Measurements from ENCODE around the gene MSMO1. TPM values are rescaled to one million over a fixed set of nuclear protein-coding genes. Genes with fewer than 3 reads are reported as not detected.

The MSMO1 gene
- total RNA-seq, 1 experiment from 2014 or later: 80.4 TPM

DNA sequence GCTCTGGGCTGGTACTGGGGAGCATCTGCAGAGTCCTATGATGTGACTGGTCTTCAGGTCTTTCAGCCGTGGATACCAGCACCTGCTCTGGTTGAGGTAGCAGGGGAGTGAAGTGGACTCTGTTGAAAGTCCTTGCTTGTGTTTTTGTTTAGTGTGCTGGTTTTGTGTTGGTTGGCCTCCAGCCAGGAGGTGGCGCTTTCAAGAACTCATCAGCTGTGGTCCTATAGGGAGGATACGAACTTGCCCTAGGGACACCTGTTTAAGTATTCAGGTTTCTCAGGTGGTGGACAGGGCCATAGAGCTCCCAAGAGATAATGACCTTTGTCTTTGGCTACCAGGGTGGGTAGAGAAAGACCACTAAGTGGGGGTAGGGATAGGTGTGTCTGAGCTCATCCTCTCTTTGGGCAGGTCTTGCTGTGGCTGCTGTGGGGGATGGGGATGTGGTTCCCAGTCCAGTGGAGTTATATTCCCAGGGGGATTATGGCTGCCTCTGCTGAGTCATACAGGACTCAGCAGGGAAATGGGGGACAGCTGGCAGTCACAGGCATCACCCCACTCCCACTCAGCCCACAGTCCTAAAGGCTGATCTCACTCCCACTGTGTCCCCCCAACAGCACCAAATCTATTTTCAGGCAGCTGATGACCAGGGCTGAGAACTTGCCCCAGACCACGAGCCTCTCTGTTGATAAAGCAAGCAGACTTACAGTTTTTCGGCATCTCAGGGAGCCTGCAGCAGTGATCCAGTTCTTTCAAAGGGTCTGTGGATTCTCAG is 24.1 kb downstream of the MSMO1 start:
- no peak overlapping the region for H3K4me3 Mint-ChIP-seq (ENCODE audit: unreplicated experiment)
- CTCF ChIA-PET: interaction anchor here (0.5 to 12.7 kb wide), 6 partner anchors 88 to 221 kb away, joined by 3 to 92 read pairs (median 3); no protein-coding TSS in a partner anchor

DNA sequence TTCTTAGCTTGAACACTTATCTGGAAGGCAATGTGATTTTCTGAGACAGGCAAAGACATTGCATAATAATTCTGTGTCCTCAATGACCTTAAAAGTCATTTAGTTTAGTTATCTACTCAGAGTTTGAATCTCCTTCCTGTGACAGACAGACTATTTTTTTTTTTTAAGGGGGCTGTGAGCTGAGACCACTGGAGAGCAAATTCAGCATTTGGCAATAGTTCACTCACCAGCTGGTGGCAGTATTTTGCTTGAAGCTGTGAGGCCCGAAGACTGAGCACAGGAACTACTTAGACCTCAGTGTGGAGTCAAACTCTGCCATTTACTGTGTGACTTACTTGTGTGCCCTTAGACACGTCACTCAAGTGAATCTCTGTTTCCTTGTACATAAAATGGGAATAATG is 28.4 kb downstream of the MSMO1 start:
- BruUV-seq (replicated peaks): no TSS peak
- Mint-ChIP-seq H3K27ac (ENCODE audit: low read depth, unreplicated experiment) (no peak overlapping the region), H3K4me1 (ENCODE audit: insufficient read depth, unreplicated experiment) (peaks cover 32% of the 10 kb centered on the region), H3K4me3 (ENCODE audit: unreplicated experiment) (no peak overlapping the region), H3K36me3 (ENCODE audit: insufficient read depth, unreplicated experiment) (peaks cover 7% of the 10 kb centered on the region), H3K27me3 (ENCODE audit: insufficient read depth, unreplicated experiment) (no peaks in the 10 kb centered on the region), H3K9me3 (ENCODE audit: unreplicated experiment) (no peaks in the 10 kb centered on the region)
- TF ChIP-seq, protein P1, sequence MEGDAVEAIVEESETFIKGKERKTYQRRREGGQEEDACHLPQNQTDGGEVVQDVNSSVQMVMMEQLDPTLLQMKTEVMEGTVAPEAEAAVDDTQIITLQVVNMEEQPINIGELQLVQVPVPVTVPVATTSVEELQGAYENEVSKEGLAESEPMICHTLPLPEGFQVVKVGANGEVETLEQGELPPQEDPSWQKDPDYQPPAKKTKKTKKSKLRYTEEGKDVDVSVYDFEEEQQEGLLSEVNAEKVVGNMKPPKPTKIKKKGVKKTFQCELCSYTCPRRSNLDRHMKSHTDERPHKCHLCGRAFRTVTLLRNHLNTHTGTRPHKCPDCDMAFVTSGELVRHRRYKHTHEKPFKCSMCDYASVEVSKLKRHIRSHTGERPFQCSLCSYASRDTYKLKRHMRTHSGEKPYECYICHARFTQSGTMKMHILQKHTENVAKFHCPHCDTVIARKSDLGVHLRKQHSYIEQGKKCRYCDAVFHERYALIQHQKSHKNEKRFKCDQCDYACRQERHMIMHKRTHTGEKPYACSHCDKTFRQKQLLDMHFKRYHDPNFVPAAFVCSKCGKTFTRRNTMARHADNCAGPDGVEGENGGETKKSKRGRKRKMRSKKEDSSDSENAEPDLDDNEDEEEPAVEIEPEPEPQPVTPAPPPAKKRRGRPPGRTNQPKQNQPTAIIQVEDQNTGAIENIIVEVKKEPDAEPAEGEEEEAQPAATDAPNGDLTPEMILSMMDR (IDR thresholded peaks at IDR 0.05; ENCODE audit: unreplicated experiment): peak; percentile 50
- ChIA-PET POLR2A (interaction anchor here (1.0 to 1.6 kb wide), 4 partner anchors 9 to 243 kb away, joined by 3 to 6 read pairs (median 4); partner anchors contain the start of gene TMEM192), CTCF (interaction anchor here (0.6 to 12.7 kb wide), 35 partner anchors 9 to 636 kb away, joined by 3 to 92 read pairs (median 5); no protein-coding TSS in a partner anchor)
- intact Hi-C loops (cut with micrococcal nuclease): loop anchor here (1.0 kb wide), 1 partner anchor 109 kb away; no protein-coding TSS in a partner anchor
- DNase-seq (ENCODE audit: unreplicated experiment): peak; percentile 66

More for the DNA sequence above, 24.1 kb downstream of the MSMO1 start:
- no peak for DNase-seq (ENCODE audit: unreplicated experiment)
- intact Hi-C loops (cut with micrococcal nuclease): no loop called here
- Mint-ChIP-seq H3K36me3 (ENCODE audit: insufficient read depth, unreplicated experiment) (peaks cover 7% of the 10 kb centered on the region), H3K4me1 (ENCODE audit: insufficient read depth, unreplicated experiment) (peaks cover 15% of the 10 kb centered on the region), H3K27ac (ENCODE audit: low read depth, unreplicated experiment) (no peak overlapping the region), H3K27me3 (ENCODE audit: insufficient read depth, unreplicated experiment) (no peaks in the 10 kb centered on the region), H3K9me3 (ENCODE audit: unreplicated experiment) (no peaks in the 10 kb centered on the region)
- BruUV-seq (replicated peaks): no TSS peak
- POLR2A ChIA-PET: interaction anchor here (0.9 kb wide), 1 partner anchor 14 kb away, joined by 3 read pairs; no protein-coding TSS in a partner anchor
- TF ChIP-seq, protein P1 (IDR thresholded peaks at IDR 0.05; ENCODE audit: unreplicated experiment): no peak

DNA sequence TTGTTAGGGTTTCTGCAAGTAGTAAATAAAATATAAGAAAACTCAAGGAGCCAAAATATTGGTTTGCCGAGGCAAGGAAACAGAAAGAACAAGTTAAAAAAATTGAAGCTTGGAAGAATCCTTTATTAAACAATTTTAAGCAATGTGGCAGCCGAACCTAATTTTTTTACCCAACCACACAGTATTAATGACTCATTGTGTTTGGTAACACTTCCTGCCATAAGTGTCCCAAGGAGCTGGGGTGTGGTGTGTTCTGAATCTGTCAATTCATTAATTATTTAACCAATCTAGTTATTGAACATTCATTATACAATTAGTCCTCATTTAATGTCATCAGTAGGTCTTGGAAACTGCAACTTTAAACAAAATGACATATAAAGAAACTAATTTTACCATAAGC is 32.0 kb downstream of the MSMO1 start:
- DNase-seq (ENCODE audit: unreplicated experiment): peak; percentile 81
- TF ChIP-seq, protein P1 (IDR thresholded peaks at IDR 0.05; ENCODE audit: unreplicated experiment): no peak
- Mint-ChIP-seq H3K4me3 (ENCODE audit: unreplicated experiment) (peak overlapping the region; percentile 26), H3K36me3 (ENCODE audit: insufficient read depth, unreplicated experiment) (no peaks in the 10 kb centered on the region), H3K27me3 (ENCODE audit: insufficient read depth, unreplicated experiment) (no peaks in the 10 kb centered on the region), H3K27ac (ENCODE audit: low read depth, unreplicated experiment) (peak overlapping the region; percentile 55), H3K4me1 (ENCODE audit: insufficient read depth, unreplicated experiment) (peaks cover 38% of the 10 kb centered on the region), H3K9me3 (ENCODE audit: unreplicated experiment) (no peaks in the 10 kb centered on the region)
- CTCF ChIA-PET: interaction anchor here (0.7 to 12.7 kb wide), 9 partner anchors 19 to 1718 kb away, joined by 3 to 92 read pairs (median 5); partner anchors contain the start of gene CPE
- intact Hi-C loops (cut with micrococcal nuclease): no loop called here
- BruUV-seq (replicated peaks): no TSS peak
- POLR2A ChIA-PET: interaction anchor here (0.6 to 3.0 kb wide), 16 partner anchors 10 to 246 kb away, joined by 3 to 13 read pairs (median 4); partner anchors contain the start of genes MSMO1 and TMEM192

DNA sequence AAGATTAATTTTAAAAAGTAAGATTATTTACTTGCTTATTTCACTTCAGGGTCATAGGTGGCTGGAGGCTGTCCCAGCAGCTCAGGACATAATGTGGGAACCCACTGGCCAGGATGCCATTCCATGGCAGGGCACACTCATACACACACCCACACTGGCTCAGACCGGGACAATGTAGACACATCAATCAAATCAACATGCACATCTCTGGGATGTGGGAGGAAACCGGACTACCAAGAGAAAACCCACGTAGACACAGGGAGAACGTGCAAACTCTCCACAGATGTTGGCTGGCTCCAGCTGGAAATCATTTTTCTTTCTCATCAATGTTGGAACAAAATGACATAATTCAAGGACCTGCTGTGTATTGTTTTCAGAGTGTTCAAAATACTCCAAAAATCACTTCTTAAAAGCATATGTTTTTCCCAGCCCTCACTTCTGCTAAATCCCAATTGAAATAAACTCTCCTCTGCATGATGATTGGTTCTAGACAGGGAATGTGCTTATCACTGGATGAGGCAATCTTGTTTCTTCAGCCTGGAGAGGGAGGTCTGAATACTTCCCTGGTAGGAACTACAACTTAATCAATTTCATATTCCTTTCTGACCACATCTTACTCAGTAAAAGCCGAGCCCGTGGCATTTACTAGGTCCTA is 32.7 kb downstream of the MSMO1 start:
- no peak for DNase-seq (ENCODE audit: unreplicated experiment)
- Mint-ChIP-seq H3K27ac (ENCODE audit: low read depth, unreplicated experiment) (peak overlapping the region; percentile 55), H3K36me3 (ENCODE audit: insufficient read depth, unreplicated experiment) (no peaks in the 10 kb centered on the region), H3K27me3 (ENCODE audit: insufficient read depth, unreplicated experiment) (no peaks in the 10 kb centered on the region), H3K4me1 (ENCODE audit: insufficient read depth, unreplicated experiment) (peaks cover 38% of the 10 kb centered on the region), H3K4me3 (ENCODE audit: unreplicated experiment) (no peak overlapping the region), H3K9me3 (ENCODE audit: unreplicated experiment) (no peaks in the 10 kb centered on the region)
- no TSS peak for BruUV-seq (replicated peaks)
- ChIA-PET POLR2A (interaction anchor here (0.7 to 3.0 kb wide), 14 partner anchors 9 to 247 kb away, joined by 3 to 13 read pairs (median 4); partner anchors contain the start of genes MSMO1 and TMEM192), CTCF (interaction anchor here (0.7 to 12.7 kb wide), 3 partner anchors 71 to 727 kb away, joined by 3 to 92 read pairs (median 3); no protein-coding TSS in a partner anchor)
- TF ChIP-seq, protein P1 (IDR thresholded peaks at IDR 0.05; ENCODE audit: unreplicated experiment): no peak
- intact Hi-C loops (cut with micrococcal nuclease): no loop called here

Data from MCF 10A (cell line).